Measurements from ENCODE around the gene ZNF736. TPM values are rescaled to one million over a fixed set of nuclear protein-coding genes. Genes with fewer than 3 reads are reported as not detected.

ZNF736 gene
- total RNA-seq, 1 donor: 12.1 TPM

Other genes with a start within 250 kb of the ZNF736 start
- gene ZNF735, start 106.8 kb upstream of the ZNF736 start, total RNA-seq: not detected
- not detected for gene ZNF679, start 85.5 kb upstream of the ZNF736 start, total RNA-seq
- 4.6 TPM for gene ZNF680, start 249.1 kb downstream of the ZNF736 start, total RNA-seq